HG03039 (cell line): ENCODE results near the gene OTUD5.

Experiments used
- ATAC-seq: cut with Tn5 transposase; IDR thresholded peaks from one replicate; pipeline ENCODE4 v1.9.1; 2021; ENCODE audit warnings: mild to moderate bottlenecking, moderate library complexity; ENCODE audit not compliant: unreplicated experiment

OTUD5 gene

GRCh38 chrX:48913605-48914366, 43.6 kb downstream of the OTUD5 start:
- no peak for ATAC-seq

GRCh38 chrX:48911412-48912182, 45.8 kb downstream of the OTUD5 start, which contains the start of gene SLC35A2:
SLC35A2 (minus strand) TSS chrX:48911646; CDS start chrX:48911636, 10 bp downstream.
- peak; percentile 46 for ATAC-seq

DNA sequence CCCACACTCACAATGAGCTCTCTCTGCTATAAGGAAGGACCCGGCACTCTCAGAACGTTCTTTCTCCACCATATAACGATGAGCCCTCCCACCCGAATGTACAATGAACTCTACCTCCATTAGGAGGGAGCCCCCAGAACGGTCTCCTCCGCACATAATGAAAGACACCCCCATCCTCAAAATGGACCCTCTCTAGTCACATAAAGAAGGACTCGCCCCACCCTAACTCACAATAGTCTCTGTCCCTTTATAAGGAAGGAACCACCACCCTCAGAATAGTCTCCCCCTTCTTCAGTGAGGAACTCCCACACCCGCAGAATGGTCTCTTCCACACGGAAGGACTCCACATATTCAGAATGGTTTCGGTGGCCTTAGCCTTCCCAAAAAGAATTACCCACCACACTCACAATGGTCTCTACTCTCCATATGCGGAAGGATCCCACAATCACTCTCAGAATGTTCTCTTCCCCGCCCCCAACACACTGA, 46.4 kb downstream of the OTUD5 start:
- ATAC-seq, result no peak

DNA sequence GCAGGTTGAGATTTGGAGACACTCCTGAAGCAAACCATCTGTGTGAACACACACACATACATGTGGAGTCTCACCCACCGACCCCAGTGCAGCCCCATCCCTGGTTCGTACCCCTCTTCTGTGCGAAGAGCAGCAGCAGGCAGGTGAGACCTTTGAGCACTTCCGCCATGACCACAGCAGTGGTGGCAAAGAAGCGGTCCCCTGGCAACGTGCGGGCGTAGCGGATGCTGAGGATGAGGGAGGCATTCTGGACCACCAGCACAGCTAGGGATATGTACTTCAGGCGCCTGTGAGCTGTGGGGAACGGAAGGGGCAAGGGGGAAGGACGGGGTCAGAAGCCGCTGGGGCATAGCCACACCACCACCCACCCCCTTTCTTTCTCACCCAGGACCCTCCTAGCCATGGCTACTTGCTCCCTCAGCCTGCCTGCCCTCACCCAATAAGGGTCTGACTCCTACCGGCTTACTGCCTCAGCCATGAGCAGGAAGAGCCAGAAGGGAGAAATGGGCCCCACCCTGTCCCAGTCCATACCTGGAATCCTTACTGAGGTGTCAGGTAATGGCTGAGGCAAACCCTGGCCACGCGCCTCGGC, 47.6 kb downstream of the OTUD5 start:
- no peak for ATAC-seq

- ATAC-seq, result no peak
These were observed 48.8 kb downstream of the OTUD5 start for GRCh38 chrX:48908600-48908999.

DNA sequence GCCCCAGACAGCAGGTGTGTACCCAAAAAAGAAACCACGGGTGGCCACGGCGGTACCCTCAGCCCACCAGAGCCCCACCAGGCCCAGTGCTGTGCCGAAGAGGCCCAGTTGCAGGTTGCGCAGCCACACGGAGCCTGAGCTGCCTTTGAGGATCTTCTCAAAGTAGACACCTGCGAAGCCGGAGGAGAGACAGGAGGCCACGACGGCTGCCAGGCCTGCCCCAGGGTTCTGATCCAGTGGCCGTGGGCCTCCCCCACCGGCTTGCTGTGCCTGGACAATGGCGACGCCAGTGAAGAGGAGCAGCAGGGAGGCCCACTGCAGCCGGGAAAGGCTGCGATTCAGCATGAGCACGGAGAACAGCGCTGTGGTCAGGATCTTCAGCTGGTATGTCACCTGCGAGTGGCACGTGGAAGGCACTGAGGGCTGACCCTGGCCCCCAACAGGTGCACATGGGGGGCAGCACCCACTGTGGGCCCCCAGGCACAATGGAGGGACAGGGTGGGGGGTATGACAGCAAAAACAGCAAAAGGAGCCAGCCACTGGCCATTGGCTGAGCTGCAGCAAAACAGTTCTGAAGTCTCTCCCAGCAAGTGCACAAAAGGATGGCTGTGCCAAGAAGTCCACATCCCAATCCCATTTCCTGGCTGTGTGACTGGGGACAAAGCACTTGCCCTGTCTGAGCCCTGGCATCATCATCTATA, 52.2 kb downstream of the OTUD5 start:
- ATAC-seq, result no peak

DNA sequence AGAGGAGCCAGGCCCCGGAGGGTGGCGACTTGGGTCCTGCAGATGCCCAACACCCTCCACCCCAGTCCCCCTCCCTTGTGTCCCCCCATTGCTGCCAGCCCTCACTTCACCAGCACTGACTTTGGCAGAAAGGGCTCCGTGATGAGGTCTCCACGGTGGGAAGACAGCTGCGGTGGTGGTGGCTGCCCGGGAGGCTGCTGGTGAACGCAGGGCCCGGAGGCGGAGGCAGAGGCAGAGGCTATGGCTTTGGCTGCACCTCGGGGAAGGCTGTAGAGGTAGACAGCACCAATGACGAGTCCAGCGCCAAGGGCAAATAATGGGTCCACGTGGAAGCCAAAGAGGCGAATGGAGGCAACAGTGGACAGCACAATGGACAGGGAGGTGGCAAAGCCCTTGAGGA, 52.8 kb downstream of the OTUD5 start:
- ATAC-seq, result no peak

GRCh38 chrX:48904180-48904579, 53.2 kb downstream of the OTUD5 start:
- no peak for ATAC-seq

GRCh38 chrX:48903290-48903689, 54.1 kb downstream of the OTUD5 start:
- ATAC-seq, result no peak

GRCh38 chrX:48902776-48903175, 54.6 kb downstream of the OTUD5 start:
- no peak for ATAC-seq

GRCh38 chrX:48902135-48902534, 55.3 kb downstream of the OTUD5 start:
- ATAC-seq, result no peak

GRCh38 chrX:48901069-48901468, 56.3 kb downstream of the OTUD5 start:
- ATAC-seq, result no peak

- ATAC-seq, result no peak
These were observed 58.4 kb downstream of the OTUD5 start for GRCh38 chrX:48899078-48899410.

DNA sequence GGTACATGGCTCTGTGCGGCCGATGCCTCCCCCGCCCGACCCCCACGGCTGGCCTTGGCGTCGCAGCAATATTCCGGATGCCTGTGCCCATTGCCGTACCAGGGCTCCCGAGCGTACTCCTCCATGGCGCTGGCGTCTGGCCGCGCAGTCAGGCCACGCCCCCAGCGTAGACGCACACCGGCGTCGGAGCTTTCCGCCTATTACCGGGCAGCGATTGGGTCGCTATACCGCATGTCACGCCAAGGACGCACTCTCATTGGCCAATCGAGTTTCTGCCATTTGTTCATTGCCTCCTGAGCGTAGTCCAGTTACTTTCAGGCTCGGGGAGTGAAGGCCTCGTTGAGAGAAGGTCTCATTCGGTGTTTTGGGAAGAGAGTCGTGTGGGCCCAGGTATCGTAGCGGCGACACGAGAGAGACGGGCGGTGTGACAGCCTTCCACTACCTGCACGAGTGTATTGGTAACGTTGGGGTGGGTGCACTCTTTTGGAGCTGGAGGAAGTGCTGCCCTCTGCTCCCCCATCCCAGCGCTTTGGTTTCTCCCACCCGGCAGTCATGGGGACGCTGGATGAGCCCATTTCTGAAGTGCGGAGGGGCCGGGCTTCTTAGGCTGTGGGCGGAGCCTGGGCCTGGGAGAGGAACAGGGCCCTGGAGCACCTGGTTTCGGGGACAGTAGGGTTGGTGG, 59.6 kb downstream of the OTUD5 start, which contains the start of the genes PQBP1 and TIMM17B:
PQBP1 (plus strand) TSS at position 306 of the 682 bp plus-strand sequence. CDS start 580 bp downstream, outside the sequence.
TIMM17B (minus strand) TSS at position 144 of the 682 bp plus-strand sequence; CDS start at position 125, 19 bp downstream.
- peak; percentile 88 for ATAC-seq

DNA sequence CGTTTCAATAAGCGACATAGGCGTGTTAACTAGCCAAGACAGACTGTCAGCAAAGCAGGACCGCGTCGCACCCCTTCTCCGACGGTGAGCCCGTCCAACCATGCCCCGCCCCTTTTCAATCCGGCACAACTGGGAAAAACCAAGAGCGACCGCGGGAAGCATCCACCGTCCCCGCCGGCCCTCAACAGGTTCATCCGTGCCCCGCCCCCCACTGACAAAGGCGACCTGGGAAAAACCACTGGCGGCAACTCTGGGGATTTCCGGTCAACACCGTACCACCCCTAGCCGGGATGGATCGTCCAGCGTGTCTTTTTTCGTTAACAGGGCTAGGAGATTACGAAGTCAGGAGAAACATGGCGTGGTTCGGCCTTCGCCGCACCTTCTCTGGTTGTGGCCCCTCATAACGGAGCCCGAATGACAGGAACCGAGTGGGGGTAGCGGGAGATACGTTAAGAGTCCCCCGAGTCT, 60.2 kb downstream of the OTUD5 start:
- ATAC-seq, result peak; percentile 9

GRCh38 chrX:48896611-48897011, 60.8 kb downstream of the OTUD5 start:
- no peak for ATAC-seq

GRCh38 chrX:48894891-48895290, 62.5 kb downstream of the OTUD5 start:
- no peak for ATAC-seq

GRCh38 chrX:48893556-48894348, 63.7 kb downstream of the OTUD5 start:
- ATAC-seq, result no peak

- no peak for ATAC-seq
These were observed 64.5 kb downstream of the OTUD5 start for GRCh38 chrX:48892896-48893295.
